GM18508 (cell line): Measurements from ENCODE around the gene FHOD1.

Experiments
- ATAC-seq: cut with Tn5 transposase; IDR thresholded peaks from one replicate; pipeline ENCODE4 v1.9.1; 2021; ENCODE audit warnings: moderate number of reproducible peaks; ENCODE audit not compliant: insufficient read depth, unreplicated experiment

Gene FHOD1

GRCh38 chr16:67252609-67253497, 5.6 kb upstream of the FHOD1 start:
- ATAC-seq: no peak

- no peak for ATAC-seq
Observed at GRCh38 chr16:67250045-67250327, 2.7 kb upstream of the FHOD1 start.

DNA sequence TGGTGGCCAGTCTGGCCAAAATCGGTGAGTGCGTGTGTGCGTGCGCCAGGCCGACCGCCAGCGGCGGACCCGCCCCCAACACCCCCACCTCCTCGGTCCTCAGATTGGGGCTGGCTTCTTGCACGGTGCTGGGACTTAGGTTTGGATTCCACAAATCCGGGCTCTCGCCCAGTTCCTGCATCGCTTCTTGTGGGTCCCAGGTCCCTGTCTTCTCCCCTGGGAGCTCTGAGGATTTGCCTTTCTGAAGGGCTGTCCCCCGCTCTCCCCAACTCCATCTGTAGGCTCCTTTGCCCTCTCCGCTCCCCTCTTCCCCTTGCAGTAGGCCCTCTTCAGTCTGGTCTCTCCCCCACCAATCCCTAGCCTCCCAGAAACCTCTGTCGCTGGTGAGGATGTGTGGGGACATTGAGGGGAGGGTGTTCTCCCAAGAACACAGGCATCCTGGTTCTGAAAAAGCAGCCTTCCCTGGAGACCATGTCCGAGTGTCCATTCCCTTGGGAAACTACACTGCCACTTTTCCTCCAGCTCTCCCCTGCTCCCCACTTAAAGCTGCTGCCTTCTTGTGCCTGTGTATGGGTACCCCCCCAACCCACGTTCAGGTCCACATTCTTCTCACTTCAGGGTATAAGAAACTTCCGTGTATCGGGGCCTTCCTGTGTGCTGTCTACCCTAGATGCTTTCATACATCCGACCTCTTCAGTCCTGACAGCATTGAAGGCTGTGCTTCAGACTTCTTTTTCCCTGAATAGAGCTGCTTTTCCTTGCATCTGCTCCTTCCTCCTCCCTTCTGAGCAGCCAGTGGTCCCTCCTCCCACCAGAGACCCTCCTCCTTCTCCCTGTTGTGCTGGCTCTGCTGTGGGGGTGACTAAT, 2.1 kb upstream of the FHOD1 start:
- ATAC-seq: no peak

GRCh38 chr16:67248401-67249177, 1.3 kb upstream of the FHOD1 start, which contains the start of gene SLC9A5:
Gene SLC9A5, plus strand, starts transcription at chr16:67248979. Its CDS starts 36 bp downstream, at chr16:67249015.
- ATAC-seq: no peak

DNA sequence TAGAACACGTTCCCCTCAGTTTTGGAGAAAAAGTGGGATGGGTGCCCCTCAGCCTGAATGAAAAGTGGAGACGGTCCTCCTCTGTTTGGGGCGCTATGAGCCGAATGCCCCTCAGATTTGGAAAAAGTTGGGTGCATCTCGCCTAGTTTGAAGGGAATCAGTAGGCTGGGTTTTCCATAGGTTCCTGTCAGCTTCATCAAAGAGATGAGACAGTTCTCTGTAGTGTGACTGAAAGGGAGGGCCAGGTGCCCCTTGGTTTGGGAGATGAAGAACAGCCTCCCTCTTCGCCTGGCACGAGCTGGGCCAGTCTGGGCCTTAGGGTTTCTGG, 756 bp upstream of the FHOD1 start:
- ATAC-seq: no peak

DNA sequence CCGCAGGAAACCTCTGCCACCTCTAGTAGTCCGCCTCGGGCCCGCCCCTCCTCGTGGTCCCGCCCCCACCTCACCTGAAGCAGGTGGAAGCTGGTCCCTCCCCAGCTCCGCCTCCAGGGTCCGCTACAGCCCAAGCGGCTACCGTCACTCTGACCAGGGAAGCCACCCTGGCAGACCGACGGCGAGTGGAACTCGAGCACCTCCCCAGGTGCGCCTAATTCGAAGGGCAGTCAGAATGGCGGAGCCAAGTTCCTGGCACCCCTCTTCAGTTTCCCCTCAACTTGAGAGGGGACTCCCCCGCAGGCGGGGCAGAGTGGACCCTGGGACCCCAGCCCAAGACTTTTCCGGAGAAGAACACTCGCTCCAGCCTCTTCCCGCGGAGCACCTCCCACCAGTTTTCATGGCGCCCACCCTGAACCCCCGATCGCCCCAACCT, 507 bp downstream of the FHOD1 start:
- ATAC-seq: no peak

- ATAC-seq: no peak
Observed at GRCh38 chr16:67246081-67246755, 1.1 kb downstream of the FHOD1 start.

GRCh38 chr16:67245674-67246080, 1.6 kb downstream of the FHOD1 start:
- ATAC-seq: no peak

DNA sequence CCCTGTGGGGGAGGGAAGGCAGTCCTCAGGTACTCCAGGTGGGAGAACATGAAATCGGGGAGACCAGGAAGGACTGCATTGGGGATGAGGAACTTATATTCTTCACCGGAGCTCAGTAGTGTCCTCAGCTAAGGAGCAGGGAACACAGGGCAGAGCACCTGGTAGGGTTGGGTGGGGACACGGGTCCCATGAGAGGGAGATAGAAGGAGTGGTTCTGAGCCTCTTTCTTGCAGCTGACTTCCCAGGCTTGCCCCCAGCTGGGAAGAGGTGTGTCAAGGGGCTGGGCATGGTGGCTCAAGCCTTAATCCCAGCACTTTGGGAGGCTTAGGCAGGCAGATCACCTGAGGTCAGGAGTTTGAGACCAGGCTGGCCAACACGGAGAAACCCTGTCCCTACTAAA, 2.1 kb downstream of the FHOD1 start:
- ATAC-seq: no peak

DNA sequence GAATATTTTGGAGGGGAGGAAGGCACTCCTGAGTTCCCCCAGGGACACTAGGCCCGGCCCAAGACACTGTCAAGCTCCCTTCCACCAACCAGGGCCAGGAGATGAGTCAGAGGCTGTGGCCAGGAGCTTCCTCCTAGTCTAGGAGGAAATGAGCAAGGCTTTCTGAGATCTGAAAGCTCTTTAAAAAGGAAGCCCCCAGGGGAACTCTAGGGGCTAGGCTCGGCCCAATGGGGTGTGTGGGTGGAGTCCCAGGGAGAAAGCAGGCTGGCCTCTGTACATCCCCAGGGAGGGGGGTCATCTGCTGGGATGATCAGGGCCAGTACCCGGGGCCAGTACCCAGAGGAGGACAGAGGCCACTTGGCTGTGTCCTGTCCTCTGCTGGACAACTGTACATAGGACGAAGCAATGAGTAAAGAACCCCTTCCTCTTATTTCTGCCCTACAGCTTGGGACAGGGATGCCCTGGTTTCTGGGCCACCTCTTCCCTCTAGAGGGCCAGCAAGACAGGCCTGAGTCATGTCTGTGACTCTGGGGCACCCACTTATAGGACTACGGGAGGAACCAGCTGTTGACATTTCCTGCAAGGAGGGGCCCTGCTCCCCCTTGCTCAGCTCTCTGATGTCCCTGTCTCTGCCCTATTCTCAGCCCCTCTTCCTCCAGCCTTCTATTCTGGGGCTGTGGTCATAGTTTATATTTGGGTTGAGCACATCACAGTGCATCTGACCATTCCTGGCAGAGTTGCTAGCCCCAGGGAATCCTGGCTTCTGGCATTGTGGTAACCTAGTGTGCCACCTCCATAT, 2.7 kb downstream of the FHOD1 start:
- peak; percentile 36 for ATAC-seq

DNA sequence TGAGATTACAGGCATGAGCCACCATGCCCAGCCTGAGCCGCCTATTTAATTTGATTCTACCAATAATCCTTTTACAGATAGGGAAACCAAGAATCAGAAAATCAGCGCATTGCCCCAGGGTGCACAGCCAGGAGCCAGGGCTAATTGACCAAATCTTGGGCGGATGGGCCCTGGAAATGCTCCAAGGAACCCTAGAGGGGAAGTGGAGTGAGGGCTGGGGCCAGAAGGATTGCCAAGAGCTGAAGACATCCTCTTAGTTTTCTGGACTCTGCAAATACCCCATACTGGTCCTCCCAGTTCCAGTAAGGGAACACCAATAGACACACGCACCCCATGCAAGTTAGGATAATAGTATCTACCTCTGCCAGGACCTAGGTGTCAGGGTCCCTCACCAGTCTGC, 3.8 kb downstream of the FHOD1 start:
- ATAC-seq: no peak

DNA sequence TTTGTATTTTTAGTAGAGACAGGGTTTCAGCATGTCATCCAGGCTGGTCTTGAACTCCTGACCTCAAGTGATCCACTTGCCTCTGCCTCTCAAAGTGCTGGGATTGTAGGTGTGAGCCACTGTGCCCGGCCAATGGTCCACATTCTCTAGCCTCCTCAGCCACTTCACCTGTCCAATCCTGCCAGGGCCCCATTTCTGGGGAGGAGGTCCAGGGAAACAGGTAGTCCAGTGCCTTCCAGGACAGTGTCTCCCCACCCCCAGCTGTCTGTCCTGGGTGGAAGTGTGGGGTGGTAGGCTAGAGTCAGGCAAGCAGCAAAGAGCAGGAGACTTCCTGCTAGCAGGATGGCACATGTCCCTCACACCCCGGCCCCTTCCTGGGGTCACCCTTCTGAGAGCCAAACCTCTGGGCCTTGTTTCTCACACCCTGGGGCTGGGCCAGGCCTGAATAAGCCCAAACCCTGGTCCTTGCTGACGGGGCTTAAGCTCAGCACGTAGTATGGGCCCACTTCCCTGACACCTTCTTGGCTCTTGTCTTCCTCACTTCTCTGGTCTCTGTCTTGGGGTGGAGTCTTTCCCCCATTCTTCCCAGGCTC, 5.0 kb downstream of the FHOD1 start:
- ATAC-seq: no peak

DNA sequence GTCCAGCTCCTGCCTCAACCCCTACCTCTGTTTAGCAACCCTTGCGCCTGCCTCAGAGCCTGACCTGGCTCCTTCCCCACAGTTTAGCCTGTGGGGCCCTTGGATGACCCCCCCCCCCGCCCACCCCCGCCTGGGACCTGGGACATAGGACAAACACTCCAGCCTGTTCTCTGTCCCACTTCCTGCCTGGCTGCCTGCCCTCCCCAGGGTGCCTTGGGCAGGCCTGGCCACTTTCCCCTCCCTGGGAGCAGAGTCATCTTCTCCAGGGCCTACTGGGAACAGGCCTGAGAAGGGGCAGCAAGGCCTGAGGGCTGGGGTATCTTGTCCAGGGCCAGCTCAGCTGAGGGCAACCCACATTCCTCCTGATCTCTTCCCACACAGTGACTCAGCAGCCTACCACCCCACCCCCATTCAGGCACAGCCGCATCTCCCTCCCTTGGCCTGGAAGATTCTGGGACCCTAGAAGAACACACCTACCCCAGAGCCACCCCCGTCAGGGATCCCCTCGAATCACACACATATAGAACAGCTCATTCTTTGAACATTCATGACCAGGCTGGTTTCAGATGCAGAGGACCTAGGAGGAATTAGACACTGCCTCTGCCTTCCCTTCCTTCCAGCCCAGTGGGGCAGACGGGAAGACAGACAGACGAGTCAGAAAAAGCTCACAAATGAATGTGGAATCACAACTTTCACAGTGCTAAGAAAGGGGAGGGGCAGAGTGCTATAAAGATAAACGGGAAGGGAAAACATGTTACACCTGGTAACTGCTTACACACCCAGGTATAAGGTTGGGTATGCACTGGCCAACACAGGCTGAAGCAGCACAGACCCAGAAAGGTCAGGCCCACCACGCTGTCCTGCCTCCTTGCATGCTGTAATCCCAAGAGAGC, 6.0 kb downstream of the FHOD1 start:
- no peak for ATAC-seq

DNA sequence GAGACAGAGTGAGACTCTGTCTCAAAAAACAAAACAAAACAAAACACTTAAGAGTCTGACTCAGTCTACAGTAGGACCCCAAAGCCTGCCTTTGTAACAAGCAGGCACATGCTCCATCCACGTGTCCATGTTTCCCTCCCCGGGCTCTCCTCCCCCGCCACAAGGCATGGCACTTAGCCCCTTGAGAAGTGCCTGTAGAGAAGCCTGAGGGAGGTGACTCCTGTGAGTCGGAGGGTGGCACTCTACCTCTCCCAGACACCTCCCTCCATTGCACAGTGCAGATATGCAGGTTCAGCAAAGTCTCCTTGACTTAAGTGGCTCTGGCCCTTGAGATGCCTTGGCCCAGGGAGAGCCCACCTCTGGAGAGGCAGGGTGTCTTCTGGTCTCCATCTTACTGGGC, 6.8 kb downstream of the FHOD1 start:
- ATAC-seq: no peak

- ATAC-seq: no peak
Observed at GRCh38 chr16:67238806-67239470, 8.3 kb downstream of the FHOD1 start.

GRCh38 chr16:67238278-67238575, 9.1 kb downstream of the FHOD1 start:
- ATAC-seq: no peak

GRCh38 chr16:67237396-67238277, 9.6 kb downstream of the FHOD1 start:
- no peak for ATAC-seq
